ENCODE measurements around the gene SRGAP2C. TPM values are rescaled to one million over a fixed set of nuclear protein-coding genes. Genes with fewer than 3 reads are reported as not detected.
"Not testable (repeated sequence)": the region's sequence is repeated elsewhere in the genome, so short reads cannot be mapped to it uniquely, and the experiment has no call there.

Gene SRGAP2C
- 1 to 10 TPM; 2.5 to 6.0 (median 3.5) TPM for total RNA-seq

- Histone ChIP-seq H3K4me3 (peak within 1 kb of the TSS; percentile 54 to 63 (median 55)), H3K27ac (peak within 1 kb of the TSS; percentile 51 to 75 (median 70))
- H3K4me1 ChIP-seq; in situ Hi-C loops (cut with MboI; ENCODE audit: low sequenced_read_pairs in 4 of 4); H3K36me3 ChIP-seq; H3K9me3 ChIP-seq; intact Hi-C loops (cut with DNase I; ENCODE audit: low total_unique reads); H3K27me3 ChIP-seq: not testable (repeated sequence)
- TF ChIP-seq POLR2A (IDR thresholded peaks at IDR 0.05), result peak; percentile 37 to 59
- ATAC-seq, result peak; percentile 94 to 96
- peak; percentile 96 to 98 for DNase-seq
These were observed at the start of gene SRGAP2C, which contains the start of gene FAM72B for GRCh38 chr1:121184290-121185127. SRGAP2C (plus strand) TSS chr1:121184975; CDS start chr1:121187447, 2,472 bp downstream. FAM72B (minus strand) TSS chr1:121184340; CDS start chr1:121183489, 851 bp downstream.

GRCh38 chr1:121140393-121140792 lies 44.4 kb upstream of the SRGAP2C start:
- H3K4me1 ChIP-seq; in situ Hi-C loops (cut with MboI; ENCODE audit: low sequenced_read_pairs in 4 of 4); ATAC-seq; H3K4me3 ChIP-seq; H3K9me3 ChIP-seq; H3K27me3 ChIP-seq; DNase-seq; H3K27ac ChIP-seq; H3K36me3 ChIP-seq; intact Hi-C loops (cut with DNase I; ENCODE audit: low total_unique reads): not testable (repeated sequence)

- H3K4me3 ChIP-seq; H3K27ac ChIP-seq; DNase-seq; H3K4me1 ChIP-seq; in situ Hi-C loops (cut with MboI; ENCODE audit: low sequenced_read_pairs in 4 of 4); intact Hi-C loops (cut with DNase I; ENCODE audit: low total_unique reads); H3K36me3 ChIP-seq; H3K9me3 ChIP-seq; H3K27me3 ChIP-seq: not testable (repeated sequence)
- TF ChIP-seq CTCF (IDR thresholded peaks at IDR 0.05 in 4 of 5, conservative IDR thresholded peaks at IDR 0.05 in 1 of 5), result peak in 2 of 5 experiments; percentile 15 to 22
- ATAC-seq, result peak; percentile 54 to 76
These were observed 36.1 kb upstream of the SRGAP2C start for GRCh38 chr1:121148489-121149190.

- ATAC-seq; H3K9me3 ChIP-seq; H3K36me3 ChIP-seq; H3K4me3 ChIP-seq; intact Hi-C loops (cut with DNase I; ENCODE audit: low total_unique reads); in situ Hi-C loops (cut with MboI; ENCODE audit: low sequenced_read_pairs in 4 of 4); H3K4me1 ChIP-seq; DNase-seq; H3K27ac ChIP-seq; H3K27me3 ChIP-seq: not testable (repeated sequence)
These were observed 33.5 kb upstream of the SRGAP2C start for GRCh38 chr1:121151294-121151693.

- H3K36me3 ChIP-seq; H3K4me1 ChIP-seq; DNase-seq; ATAC-seq; in situ Hi-C loops (cut with MboI; ENCODE audit: low sequenced_read_pairs in 4 of 4); H3K27ac ChIP-seq; intact Hi-C loops (cut with DNase I; ENCODE audit: low total_unique reads); H3K9me3 ChIP-seq; H3K27me3 ChIP-seq; H3K4me3 ChIP-seq: not testable (repeated sequence)
These were observed 32.0 kb upstream of the SRGAP2C start for GRCh38 chr1:121152788-121153187.

GRCh38 chr1:121154811-121155210 lies 30.0 kb upstream of the SRGAP2C start:
- intact Hi-C loops (cut with DNase I; ENCODE audit: low total_unique reads); H3K4me3 ChIP-seq; H3K27me3 ChIP-seq; ATAC-seq; H3K36me3 ChIP-seq; in situ Hi-C loops (cut with MboI; ENCODE audit: low sequenced_read_pairs in 4 of 4); H3K27ac ChIP-seq; DNase-seq; H3K9me3 ChIP-seq; H3K4me1 ChIP-seq: not testable (repeated sequence)

GRCh38 chr1:121155671-121156358 lies 29.0 kb upstream of the SRGAP2C start:
- not testable (repeated sequence) for ATAC-seq, H3K27ac ChIP-seq

GRCh38 chr1:121156958-121157603 lies 27.7 kb upstream of the SRGAP2C start:
- H3K4me3 ChIP-seq; intact Hi-C loops (cut with DNase I; ENCODE audit: low total_unique reads); H3K36me3 ChIP-seq; H3K27ac ChIP-seq; DNase-seq; H3K27me3 ChIP-seq; in situ Hi-C loops (cut with MboI; ENCODE audit: low sequenced_read_pairs in 4 of 4); H3K4me1 ChIP-seq; H3K9me3 ChIP-seq: not testable (repeated sequence)
- peak; percentile 66 to 69 for ATAC-seq

More at GRCh38 chr1:121155671-121156358, 29.0 kb upstream of the SRGAP2C start:
- H3K4me3 ChIP-seq; H3K27me3 ChIP-seq; H3K4me1 ChIP-seq; H3K9me3 ChIP-seq; DNase-seq; in situ Hi-C loops (cut with MboI; ENCODE audit: low sequenced_read_pairs in 4 of 4); H3K36me3 ChIP-seq; intact Hi-C loops (cut with DNase I; ENCODE audit: low total_unique reads): not testable (repeated sequence)

- H3K27ac ChIP-seq; H3K36me3 ChIP-seq; DNase-seq; H3K9me3 ChIP-seq; intact Hi-C loops (cut with DNase I; ENCODE audit: low total_unique reads); in situ Hi-C loops (cut with MboI; ENCODE audit: low sequenced_read_pairs in 4 of 4); H3K4me1 ChIP-seq; H3K27me3 ChIP-seq; H3K4me3 ChIP-seq: not testable (repeated sequence)
- ATAC-seq, result peak in 1 of 2 donors; percentile 60
These were observed 27.2 kb upstream of the SRGAP2C start for GRCh38 chr1:121157609-121158008.

GRCh38 chr1:121160118-121160517 lies 24.7 kb upstream of the SRGAP2C start:
- H3K9me3 ChIP-seq; DNase-seq; H3K36me3 ChIP-seq; in situ Hi-C loops (cut with MboI; ENCODE audit: low sequenced_read_pairs in 4 of 4); ATAC-seq; H3K27ac ChIP-seq; intact Hi-C loops (cut with DNase I; ENCODE audit: low total_unique reads); H3K4me1 ChIP-seq; H3K27me3 ChIP-seq; H3K4me3 ChIP-seq: not testable (repeated sequence)

All from gastrocnemius medialis (tissue), 4 donors.